Islet of Langerhans (tissue), 1 donor: ENCODE measurements around the gene PIPOX.

ENCODE experiments used
- FAIRE-seq: peaks from one replicate; lab custom pipeline; 2011; peaks lifted over from hg19 to GRCh38; lab: Jason Lieb, UNC

PIPOX gene

GRCh38 chr17:29042679-29043538 lies at the start of gene PIPOX:
TSS of gene PIPOX (plus strand) at chr17:29043141. CDS start at chr17:29043226, 85 bp downstream.
- no peak for FAIRE-seq

- FAIRE-seq = no peak
These were observed 49.1 kb upstream of the PIPOX start for GRCh38 chr17:28993645-28994426.

DNA sequence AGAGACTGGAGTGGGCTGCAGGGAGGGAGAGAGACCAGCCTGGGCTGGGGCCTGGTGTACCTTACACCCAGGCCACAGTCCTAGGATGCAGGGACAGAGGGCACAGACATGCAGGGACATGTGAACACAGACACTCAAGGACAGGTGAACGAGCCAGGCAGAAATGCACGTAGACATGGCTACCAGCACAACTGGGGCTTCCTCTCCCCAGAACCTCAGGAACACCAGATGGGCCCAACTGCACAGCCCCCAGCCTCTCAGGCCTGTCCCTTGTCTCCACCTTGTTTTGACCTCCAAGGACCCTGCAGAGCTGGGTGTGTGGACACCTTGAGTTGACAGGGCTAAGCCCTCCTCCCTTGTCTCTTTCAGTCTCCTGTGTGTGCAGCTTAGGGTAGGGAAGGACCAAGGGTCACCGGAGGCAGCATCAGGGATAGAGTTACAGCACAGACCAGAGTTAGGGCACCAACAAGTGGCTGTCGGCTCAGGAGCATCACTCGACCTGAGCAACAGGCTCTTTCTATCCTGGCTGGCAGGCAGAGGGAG lies 46.3 kb upstream of the PIPOX start:
- FAIRE-seq = no peak

- no peak for FAIRE-seq
These were observed 45.1 kb upstream of the PIPOX start for GRCh38 chr17:28997806-28998205.

DNA sequence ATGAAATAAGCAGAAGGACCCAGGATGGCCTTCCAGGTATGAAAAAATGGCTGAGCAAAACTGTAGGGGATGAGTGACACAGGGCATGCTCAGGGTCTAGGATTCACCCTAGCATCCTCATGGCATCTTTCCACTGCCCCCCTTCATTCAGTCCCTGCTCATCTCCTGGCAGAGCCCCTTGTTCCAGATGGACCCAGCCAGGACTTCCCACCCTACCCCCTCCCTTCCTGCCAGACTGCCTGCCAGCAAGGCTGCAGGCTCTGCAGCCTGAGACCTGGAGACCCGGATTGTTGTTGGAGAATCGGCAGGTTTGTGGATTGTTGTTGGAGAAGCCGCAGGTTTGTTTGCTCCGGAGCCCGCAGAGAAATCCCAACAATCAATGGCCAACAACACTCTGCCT lies 43.7 kb upstream of the PIPOX start:
- FAIRE-seq = no peak

GRCh38 chr17:29000973-29001372 lies 42.0 kb upstream of the PIPOX start:
- no peak for FAIRE-seq

DNA sequence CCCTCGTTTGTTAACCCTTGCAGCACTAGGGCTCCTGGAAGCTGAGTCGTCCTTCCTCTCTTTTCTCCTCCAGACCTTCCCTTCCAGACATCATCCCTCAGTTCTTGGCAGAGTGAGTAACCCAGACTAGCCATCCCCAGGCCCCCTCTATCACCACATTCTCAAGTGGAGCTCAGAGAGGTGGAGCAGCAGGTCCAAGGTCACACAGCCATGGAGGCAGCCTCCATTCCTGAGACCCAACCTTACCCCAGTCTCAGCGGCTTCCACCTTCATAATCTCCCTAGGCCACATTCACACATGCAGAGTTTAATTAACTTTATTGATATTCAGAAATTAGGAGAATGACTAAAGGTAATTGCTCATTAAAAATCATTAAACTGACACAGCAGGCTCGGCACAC lies 40.1 kb upstream of the PIPOX start:
- no peak for FAIRE-seq

DNA sequence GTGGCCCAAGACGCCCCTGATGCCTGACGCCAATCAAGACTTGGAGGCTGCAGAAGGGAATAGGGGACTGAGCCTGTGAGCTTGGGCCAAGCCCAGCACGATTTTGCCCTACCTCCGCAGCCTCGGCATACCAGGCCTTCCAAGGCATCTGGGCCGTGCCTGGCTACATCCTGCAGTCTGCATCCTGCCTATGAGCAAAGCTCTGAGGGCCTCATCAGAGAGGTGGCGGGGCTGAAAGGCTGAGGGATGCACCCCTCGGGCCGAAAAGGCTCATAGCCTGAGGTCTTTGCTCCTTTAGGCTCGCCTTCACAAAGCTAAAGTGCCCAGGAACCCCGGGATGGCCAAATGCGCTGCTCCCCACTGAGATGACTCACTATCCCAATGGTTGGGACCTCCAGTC lies 39.7 kb upstream of the PIPOX start:
- no peak for FAIRE-seq

- FAIRE-seq = no peak
These were observed 38.8 kb upstream of the PIPOX start for GRCh38 chr17:29004081-29004692.

- FAIRE-seq = no peak
These were observed 36.9 kb upstream of the PIPOX start, which contains the start of gene SEZ6 for GRCh38 chr17:29005936-29006511. TSS of gene SEZ6 (minus strand) at chr17:29006033. CDS start at chr17:29005869, 164 bp downstream.

DNA sequence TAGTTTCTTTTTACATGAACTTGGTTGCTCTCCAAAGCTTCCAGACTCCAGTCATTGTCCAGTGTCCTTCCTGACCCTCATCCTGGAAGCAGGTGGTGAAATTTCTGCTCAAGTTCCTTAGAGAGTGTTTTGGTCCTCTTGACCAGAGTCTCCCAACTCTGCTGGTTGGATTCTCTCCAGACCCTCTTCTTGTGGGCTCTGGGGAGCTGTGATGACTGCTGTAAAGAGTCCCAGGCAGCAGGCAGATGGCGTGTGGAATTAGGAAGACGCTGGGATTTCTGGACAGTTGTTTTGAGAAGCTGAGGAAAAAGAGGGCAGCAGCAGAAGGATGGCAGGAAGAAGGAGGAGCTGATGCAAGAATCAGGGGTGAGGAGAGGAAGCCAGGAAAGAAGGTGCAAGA lies 35.5 kb upstream of the PIPOX start:
- FAIRE-seq = no peak

GRCh38 chr17:29007860-29008455 lies 35.0 kb upstream of the PIPOX start:
- no peak for FAIRE-seq

GRCh38 chr17:29008591-29008990 lies 34.4 kb upstream of the PIPOX start:
- no peak for FAIRE-seq

GRCh38 chr17:29010129-29010528 lies 32.8 kb upstream of the PIPOX start:
- FAIRE-seq = no peak

GRCh38 chr17:29010586-29010985 lies 32.4 kb upstream of the PIPOX start:
- no peak for FAIRE-seq

- no peak for FAIRE-seq
These were observed 30.4 kb upstream of the PIPOX start for GRCh38 chr17:29012535-29012934.

- FAIRE-seq = no peak
These were observed 28.2 kb upstream of the PIPOX start for GRCh38 chr17:29014716-29015115.

DNA sequence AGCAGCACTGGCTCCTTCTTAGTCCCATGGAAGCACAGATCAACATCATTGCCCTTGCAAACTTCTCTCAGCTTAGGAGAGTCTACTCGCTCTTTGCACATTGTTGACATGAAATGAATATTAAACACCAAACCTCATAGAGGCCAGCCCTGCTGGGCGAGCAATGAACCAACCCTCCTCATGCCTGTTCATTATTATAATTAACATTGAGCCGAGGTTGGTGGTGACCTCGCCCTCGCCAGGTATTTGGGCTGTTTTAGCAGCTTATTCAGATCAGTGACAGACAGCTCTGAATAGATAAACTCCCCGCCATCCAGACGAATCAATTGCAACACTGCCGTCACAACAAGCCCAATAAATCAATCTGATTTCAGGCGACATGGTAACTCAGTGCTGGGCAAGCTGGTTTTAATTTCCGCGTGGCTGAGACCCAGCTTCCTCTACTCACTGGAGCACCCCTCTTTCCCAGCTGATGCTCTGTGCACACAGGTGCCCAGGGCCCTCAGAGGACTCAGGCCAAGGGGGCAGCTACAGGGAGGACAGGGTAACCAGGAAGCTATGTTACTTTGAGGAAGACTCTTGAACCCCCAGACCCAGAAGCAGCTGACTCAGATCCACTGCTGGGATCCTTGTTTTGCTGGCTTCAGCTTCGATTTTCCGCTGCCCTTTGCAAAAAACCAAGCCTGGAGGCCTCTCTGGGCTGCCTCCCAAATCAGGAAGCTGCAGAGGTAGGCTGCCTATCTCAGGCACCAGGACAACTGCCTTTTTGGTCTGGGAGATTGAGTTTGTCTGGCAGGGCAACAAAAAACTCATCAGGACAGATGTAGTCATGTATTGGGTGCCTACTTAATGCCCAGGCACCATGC lies 26.4 kb upstream of the PIPOX start:
- no peak for FAIRE-seq

GRCh38 chr17:29018788-29019474 lies 24.0 kb upstream of the PIPOX start:
- FAIRE-seq = no peak

GRCh38 chr17:29019475-29020181 lies 23.3 kb upstream of the PIPOX start:
- no peak for FAIRE-seq
